ENCODE data around the gene TMEM201. TPM values are rescaled to one million over a fixed set of nuclear protein-coding genes. Genes with fewer than 3 reads are reported as not detected.

The TMEM201 gene
- total and polyA plus RNA-seq, 4 donors, result 4.5 to 10.8 (median 5.8) TPM

DNA sequence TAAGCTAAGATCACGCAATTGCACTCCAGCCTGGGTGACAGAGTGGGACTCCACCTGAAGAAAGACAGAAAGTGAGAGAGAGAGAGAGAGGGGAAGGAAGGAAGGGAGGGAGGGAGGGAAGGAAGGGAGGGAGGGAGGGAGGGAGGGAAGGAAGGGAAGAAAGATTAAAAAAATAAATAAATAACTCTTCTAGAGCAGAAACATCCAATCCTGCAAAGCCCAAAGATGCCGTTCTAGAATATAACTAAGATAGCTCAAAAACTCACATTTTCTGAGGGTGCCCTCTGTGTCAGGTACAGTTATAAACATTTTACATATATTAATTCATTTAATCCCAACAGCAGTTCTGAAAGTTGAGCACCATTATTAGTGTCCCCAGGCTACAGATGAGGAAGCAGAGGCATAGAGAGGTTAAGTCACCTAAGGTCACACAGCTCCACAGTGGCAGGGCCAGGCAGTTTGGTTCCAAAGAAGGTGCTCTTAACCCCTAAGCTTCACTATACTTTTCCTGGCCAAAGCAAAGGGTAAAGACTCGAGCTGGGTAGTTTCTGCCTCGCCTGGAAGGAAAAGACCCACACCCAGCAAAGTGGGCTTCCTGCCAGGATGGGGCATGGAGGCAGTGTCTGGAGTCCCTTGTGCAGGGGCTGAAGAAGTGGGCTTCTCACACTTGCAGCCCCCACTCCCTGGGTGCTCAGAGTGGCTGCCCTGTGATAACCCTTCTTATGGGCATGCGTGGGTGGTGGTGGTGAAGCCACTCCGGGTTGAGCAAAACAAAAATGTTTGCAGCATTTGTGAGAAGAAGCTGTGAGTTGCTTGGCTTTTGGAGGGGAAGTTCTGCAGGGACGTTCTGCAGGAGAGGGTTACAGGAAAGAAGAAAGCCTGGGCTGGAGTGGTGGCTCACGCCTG lies 54.9 kb downstream of the TMEM201 start:
- Histone ChIP-seq H3K36me3 (ENCODE audit: control insufficient read depth in 4 of 4, insufficient read depth in 4 of 4, low read length in 4 of 4) (no peaks in the 10 kb centered on the region), H3K9ac (ENCODE audit: insufficient read depth in 1 of 2, low read length in 2 of 2) (no peak overlapping the region), H3K9me3 (ENCODE audit: control insufficient read depth in 4 of 4, insufficient read depth in 3 of 4, low read length in 3 of 4) (no peaks in the 10 kb centered on the region), H3K27me3 (ENCODE audit: control insufficient read depth in 3 of 3, insufficient read depth in 3 of 3, low read length in 2 of 3) (no peaks in the 10 kb centered on the region), H3K4me1 (ENCODE audit: control insufficient read depth in 5 of 5, insufficient read depth in 5 of 5, low read length in 5 of 5) (peaks cover 0 to 2% (median 0%) of the 10 kb centered on the region in 5 donors), H3K4me3 (no peak overlapping the region), H3K27ac (ENCODE audit: low read depth in 1 of 2, low read length in 1 of 2) (no peak overlapping the region)
- 31 to 49% methylated on average over 8 of the region's 8 CpGs for WGBS, 2 donors
- TF ChIP-seq, protein P1, sequence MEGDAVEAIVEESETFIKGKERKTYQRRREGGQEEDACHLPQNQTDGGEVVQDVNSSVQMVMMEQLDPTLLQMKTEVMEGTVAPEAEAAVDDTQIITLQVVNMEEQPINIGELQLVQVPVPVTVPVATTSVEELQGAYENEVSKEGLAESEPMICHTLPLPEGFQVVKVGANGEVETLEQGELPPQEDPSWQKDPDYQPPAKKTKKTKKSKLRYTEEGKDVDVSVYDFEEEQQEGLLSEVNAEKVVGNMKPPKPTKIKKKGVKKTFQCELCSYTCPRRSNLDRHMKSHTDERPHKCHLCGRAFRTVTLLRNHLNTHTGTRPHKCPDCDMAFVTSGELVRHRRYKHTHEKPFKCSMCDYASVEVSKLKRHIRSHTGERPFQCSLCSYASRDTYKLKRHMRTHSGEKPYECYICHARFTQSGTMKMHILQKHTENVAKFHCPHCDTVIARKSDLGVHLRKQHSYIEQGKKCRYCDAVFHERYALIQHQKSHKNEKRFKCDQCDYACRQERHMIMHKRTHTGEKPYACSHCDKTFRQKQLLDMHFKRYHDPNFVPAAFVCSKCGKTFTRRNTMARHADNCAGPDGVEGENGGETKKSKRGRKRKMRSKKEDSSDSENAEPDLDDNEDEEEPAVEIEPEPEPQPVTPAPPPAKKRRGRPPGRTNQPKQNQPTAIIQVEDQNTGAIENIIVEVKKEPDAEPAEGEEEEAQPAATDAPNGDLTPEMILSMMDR (IDR thresholded peaks at IDR 0.05; ENCODE audit: control extremely low read depth, extremely low read depth), result no peak
- DNase-seq (no peak), ATAC-seq (ENCODE audit: insufficient read depth, low FRiP score) (no peak)

DNA sequence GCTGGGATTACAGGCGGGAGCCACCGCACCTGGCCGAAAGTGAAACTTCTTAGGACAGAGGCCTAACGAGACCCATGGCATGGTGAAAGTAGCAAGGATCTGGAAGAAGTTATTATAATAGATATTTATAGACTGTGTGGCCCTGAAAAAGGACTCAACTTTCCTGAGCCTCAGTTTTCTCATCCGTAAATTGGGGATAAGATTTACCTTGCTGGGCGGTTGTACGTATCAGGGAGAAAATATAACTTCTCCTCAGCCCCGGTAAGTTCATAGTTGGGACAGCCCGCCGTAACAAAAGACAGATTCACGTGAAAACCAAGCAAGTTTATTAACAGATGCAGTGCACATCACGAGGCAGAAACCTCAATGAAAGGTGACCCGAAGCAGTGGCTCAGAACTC lies 57.3 kb downstream of the TMEM201 start:
- 93 to 95% methylated on average over 13 of the region's 13 CpGs for WGBS, 2 donors
- Histone ChIP-seq H3K4me1 (ENCODE audit: control insufficient read depth in 5 of 5, insufficient read depth in 5 of 5, low read length in 5 of 5) (peaks cover 0 to 7% (median under 1%) of the 10 kb centered on the region in 5 donors), H3K9me3 (ENCODE audit: control insufficient read depth in 4 of 4, insufficient read depth in 3 of 4, low read length in 3 of 4) (no peaks in the 10 kb centered on the region), H3K9ac (ENCODE audit: insufficient read depth in 1 of 2, low read length in 2 of 2) (no peak overlapping the region), H3K36me3 (ENCODE audit: control insufficient read depth in 4 of 4, insufficient read depth in 4 of 4, low read length in 4 of 4) (no peaks in the 10 kb centered on the region), H3K4me3 (no peak overlapping the region), H3K27ac (ENCODE audit: low read depth in 1 of 2, low read length in 1 of 2) (no peak overlapping the region), H3K27me3 (ENCODE audit: control insufficient read depth in 3 of 3, insufficient read depth in 3 of 3, low read length in 2 of 3) (peaks cover 0 to 8% (median 8%) of the 10 kb centered on the region in 3 donors)
- ATAC-seq (ENCODE audit: insufficient read depth, low FRiP score) (no peak), DNase-seq (no peak)
- TF ChIP-seq, protein P1 (IDR thresholded peaks at IDR 0.05; ENCODE audit: control extremely low read depth, extremely low read depth), result no peak

DNA sequence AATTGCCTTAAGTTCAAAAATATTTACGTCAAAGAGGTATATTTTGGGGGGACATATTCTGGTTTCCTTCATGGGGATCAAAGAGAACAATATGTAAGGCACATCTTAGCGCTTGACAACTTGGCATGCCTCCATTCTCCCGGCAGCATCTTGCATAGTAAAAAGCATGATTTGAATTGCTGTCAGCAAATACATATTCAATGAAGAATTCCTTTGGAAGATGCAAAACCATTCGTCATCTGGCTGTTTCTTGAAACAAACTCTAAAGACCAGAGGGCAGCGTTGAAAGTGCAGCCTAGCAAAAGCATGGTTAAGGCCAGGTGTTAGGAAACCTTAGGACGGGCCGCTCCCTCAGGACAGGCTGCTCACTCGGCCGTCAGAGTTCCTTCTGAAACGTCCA lies 59.5 kb downstream of the TMEM201 start:
- H3K4me1 ChIP-seq (ENCODE audit: control insufficient read depth in 5 of 5, insufficient read depth in 5 of 5, low read length in 5 of 5), result peaks cover 0 to 7% (median 2%) of the 10 kb centered on the region in 5 donors
- H3K27ac ChIP-seq (ENCODE audit: low read depth in 1 of 2, low read length in 1 of 2), result no peak overlapping the region
- TF ChIP-seq, protein P1 (IDR thresholded peaks at IDR 0.05; ENCODE audit: control extremely low read depth, extremely low read depth), result no peak
- no peaks in the 10 kb centered on the region for H3K36me3 ChIP-seq (ENCODE audit: control insufficient read depth in 4 of 4, insufficient read depth in 4 of 4, low read length in 4 of 4)
- 77 to 90% methylated on average over 10 of the region's 10 CpGs for WGBS, 2 donors
- H3K4me3 ChIP-seq, result no peak overlapping the region
- ATAC-seq (ENCODE audit: insufficient read depth, low FRiP score) (no peak), DNase-seq (no peak)
- H3K9me3 ChIP-seq (ENCODE audit: control insufficient read depth in 4 of 4, insufficient read depth in 3 of 4, low read length in 3 of 4), result no peaks in the 10 kb centered on the region
- peaks cover 0 to 21% (median 16%) of the 10 kb centered on the region in 3 donors for H3K27me3 ChIP-seq (ENCODE audit: control insufficient read depth in 3 of 3, insufficient read depth in 3 of 3, low read length in 2 of 3)
- no peak overlapping the region for H3K9ac ChIP-seq (ENCODE audit: insufficient read depth in 1 of 2, low read length in 2 of 2)
